22Rv1 (cell line): ENCODE measurements around the gene RAP1GAP.

Source experiments
- CTCF ChIP-seq: fragments of 450-650 bp; IDR thresholded peaks from 2 replicates; pipeline ENCODE4 v1.5.1; 2017; ENCODE audit warnings: mild to moderate bottlenecking
- ZFX ChIP-seq: fragments of 450-650 bp; IDR thresholded peaks from 2 replicates; pipeline ENCODE4 v1.6.1; 2017; ENCODE audit warnings: antibody characterized with exemption, borderline replicate concordance

- TF ChIP-seq ZFX, result no peak
- TF ChIP-seq CTCF, result no peak
Measured at GRCh38 chr1:21596174-21596573, 73.0 kb downstream of the RAP1GAP start.
